GM12865 (cell line): ENCODE data around the gene RHOG.
A peak's percentile ranks its signal among the peaks of the same experiment; 100 is the strongest.
"Not testable (repeated sequence)": the region's sequence is repeated elsewhere in the genome, so short reads cannot be mapped to it uniquely, and the experiment has no call there.

Experiments
- DNase-seq: peaks from one replicate; pipeline ENCODE4 v3.0.0; 2010; ENCODE audit warnings: low read depth
- H3K4me3 ChIP-seq: 2 replicates; pipeline ENCODE4 v1.5.1; 2011; ENCODE audit warnings: mild to moderate bottlenecking, low read depth, low read length, control low read depth
- CTCF ChIP-seq: IDR thresholded peaks from 2 replicates; pipeline ENCODE4 v1.5.1; 2011; ENCODE audit warnings: low read length, control low read depth, low read depth, inconsistent platforms; ENCODE audit not compliant: insufficient read depth; ENCODE audit errors: missing control alignments

The RHOG gene

DNA sequence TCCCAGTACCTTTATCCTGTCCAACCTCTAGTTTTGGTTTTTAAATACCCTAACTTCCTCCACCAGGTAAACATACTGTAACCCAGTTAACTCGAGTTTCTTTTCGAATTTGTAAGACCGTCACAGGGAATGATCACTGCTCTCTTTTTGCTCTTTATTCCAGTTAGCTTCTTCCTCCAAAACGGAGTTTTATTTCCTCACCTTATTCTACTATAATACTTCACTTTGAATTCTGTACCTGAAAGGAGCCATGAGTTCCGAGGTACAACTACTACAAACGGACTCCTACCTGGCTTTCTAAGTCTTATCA lies 44.8 kb downstream of the RHOG start:
- H3K4me3 ChIP-seq, result peak overlapping the region; percentile 81

GRCh38 chr11:3795131-3796001 lies 45.4 kb downstream of the RHOG start:
- TF ChIP-seq CTCF, result no peak
- no peak for DNase-seq
- H3K4me3 ChIP-seq, result peak overlapping the region; percentile 81

More for the DNA sequence above, 44.8 kb downstream of the RHOG start:
- no peak for DNase-seq
- no peak for TF ChIP-seq CTCF

DNA sequence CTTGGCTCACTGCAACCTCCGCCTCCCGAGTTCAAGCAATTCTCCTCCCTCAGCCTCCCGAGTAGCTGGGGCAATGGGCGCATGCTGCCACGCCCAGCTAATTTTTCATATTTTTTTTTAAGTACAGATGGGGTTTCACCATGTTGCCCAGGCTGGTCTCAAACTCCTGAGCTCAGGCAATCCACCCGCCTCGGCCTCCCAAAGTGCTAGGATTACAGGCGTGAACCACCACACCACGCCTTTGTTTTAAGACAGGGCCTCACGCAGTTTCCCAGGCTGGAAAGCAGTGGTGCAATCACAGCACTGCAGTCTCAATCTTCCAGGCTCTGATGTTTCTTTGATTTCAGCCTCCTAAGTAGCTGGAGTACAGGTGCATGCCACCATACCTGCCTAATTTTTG lies 46.4 kb downstream of the RHOG start:
- DNase-seq, H3K4me3 ChIP-seq: not testable (repeated sequence)

GRCh38 chr11:3786781-3787428 lies 53.9 kb downstream of the RHOG start:
- no peak for TF ChIP-seq CTCF
- no peak for DNase-seq
- H3K4me3 ChIP-seq, result no peak overlapping the region

DNA sequence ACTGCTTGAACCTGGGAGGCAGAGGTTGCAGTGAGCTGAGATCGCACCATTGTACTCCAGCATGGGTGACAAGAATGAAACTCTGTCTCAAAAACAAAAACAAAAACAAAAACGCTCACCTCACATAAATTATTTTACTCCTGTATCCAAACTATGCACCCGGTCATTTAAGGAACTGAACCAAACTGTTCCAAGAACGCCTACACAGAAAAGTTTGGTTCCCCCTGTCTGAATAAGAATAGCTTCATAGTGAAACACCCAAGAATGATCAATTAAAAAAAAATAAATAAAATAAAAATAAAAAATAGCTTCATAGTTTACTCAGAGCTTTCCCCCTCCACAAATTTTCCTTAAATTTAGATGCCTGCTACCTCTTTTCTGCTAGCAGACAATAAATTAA lies 57.1 kb downstream of the RHOG start:
- no peak for DNase-seq
- no peak overlapping the region for H3K4me3 ChIP-seq
- TF ChIP-seq CTCF, result no peak

- H3K4me3 ChIP-seq, result no peak overlapping the region
- no peak for DNase-seq
- no peak for TF ChIP-seq CTCF
Observed at GRCh38 chr11:3782963-3783362, 57.8 kb downstream of the RHOG start.

GRCh38 chr11:3781423-3781822 lies 59.3 kb downstream of the RHOG start:
- TF ChIP-seq CTCF, result no peak
- H3K4me3 ChIP-seq, result no peak overlapping the region
- no peak for DNase-seq
